Left ventricle myocardium superior (tissue), 1 donor: ENCODE data around the gene FUT7. TPM values are rescaled to one million over a fixed set of nuclear protein-coding genes. Genes with fewer than 3 reads are reported as not detected.

Source experiments
- total RNA-seq: library from RNA; stranded (reverse); fragmentation: NEBNext Ultra II Directional; extraction: Animal tissue kit (Norgen Biotek cat#: 25700); gene quantifications from one replicate; pipeline ENCODE4 v1.2.1, GENCODE V29; 2021
- donor health status: DM: no; HTN: yes; CAD: no; lungs with severe emphysema.

The FUT7 gene
- total RNA-seq, 1 donor from 2014 or later, result 0.17 TPM

Other genes starting within 250 kb of the FUT7 start
- gene TMEM141, start 240.7 kb downstream of the FUT7 start, total RNA-seq, result 74.2 TPM
- gene CCDC183, start 235.8 kb downstream of the FUT7 start, total RNA-seq, result 2.2 TPM
- 73.0 TPM for gene RABL6, start 224.1 kb downstream of the FUT7 start, total RNA-seq
- 9.1 TPM for gene AJM1, start 189.6 kb downstream of the FUT7 start, total RNA-seq
- gene PHPT1, start 182.7 kb downstream of the FUT7 start, total RNA-seq, result 357 TPM
- 12.9 TPM for gene MAMDC4, start 179.7 kb downstream of the FUT7 start, total RNA-seq
- 354 TPM for gene EDF1, start 165.8 kb downstream of the FUT7 start, total RNA-seq
- gene TRAF2, start 145.6 kb downstream of the FUT7 start, total RNA-seq, result 11.4 TPM
- 162 TPM for gene FBXW5, start 87.3 kb downstream of the FUT7 start, total RNA-seq
- gene C8G, start 86.8 kb downstream of the FUT7 start, total RNA-seq, result 2.2 TPM
- gene LCN12, start 79.8 kb downstream of the FUT7 start, total RNA-seq, result 3.6 TPM
- gene PTGDS, start 54.6 kb downstream of the FUT7 start, total RNA-seq, result 5,424 TPM
- 18.3 TPM for gene LCNL1, start 49.1 kb downstream of the FUT7 start, total RNA-seq
- 23.9 TPM for gene PAXX, start 39.7 kb downstream of the FUT7 start, total RNA-seq
- 1.7 TPM for gene CLIC3, start 35.5 kb downstream of the FUT7 start, total RNA-seq
- 33.8 TPM for gene ABCA2, start 3.9 kb downstream of the FUT7 start, total RNA-seq
- gene NPDC1, start 14.1 kb upstream of the FUT7 start, total RNA-seq, result 59.0 TPM
- 2.1 TPM for gene ENTPD2, start 22.0 kb upstream of the FUT7 start, total RNA-seq
- gene SAPCD2, start 38.5 kb upstream of the FUT7 start, total RNA-seq, result 0.12 TPM
- gene UAP1L1, start 45.4 kb upstream of the FUT7 start, total RNA-seq, result 12.6 TPM
- gene MAN1B1, start 54.9 kb upstream of the FUT7 start, total RNA-seq, result 21.4 TPM
- gene DPP7, start 82.6 kb upstream of the FUT7 start, total RNA-seq, result 155 TPM
- not detected for gene GRIN1, start 107.1 kb upstream of the FUT7 start, total RNA-seq
- gene LRRC26, start 138.0 kb upstream of the FUT7 start, total RNA-seq, result not detected
- gene TMEM210, start 140.0 kb upstream of the FUT7 start, total RNA-seq, result not detected
- gene ANAPC2, start 156.5 kb upstream of the FUT7 start, total RNA-seq, result 38.2 TPM
- 77.7 TPM for gene SSNA1, start 156.6 kb upstream of the FUT7 start, total RNA-seq
- 21.7 TPM for gene TPRN, start 168.7 kb upstream of the FUT7 start, total RNA-seq
- 43.3 TPM for gene TMEM203, start 173.6 kb upstream of the FUT7 start, total RNA-seq
- 5.7 TPM for gene NDOR1, start 173.6 kb upstream of the FUT7 start, total RNA-seq
- 29.7 TPM for gene RNF208, start 190.2 kb upstream of the FUT7 start, total RNA-seq
- not detected for gene CYSRT1, start 193.1 kb upstream of the FUT7 start, total RNA-seq
- gene RNF224, start 195.4 kb upstream of the FUT7 start, total RNA-seq, result not detected
- gene SLC34A3, start 198.8 kb upstream of the FUT7 start, total RNA-seq, result not detected
- 439 TPM for gene TUBB4B, start 209.2 kb upstream of the FUT7 start, total RNA-seq
- gene STPG3, start 219.2 kb upstream of the FUT7 start, total RNA-seq, result 0.69 TPM
- gene NELFB, start 223.2 kb upstream of the FUT7 start, total RNA-seq, result 43.6 TPM
- gene TOR4A, start 245.6 kb upstream of the FUT7 start, total RNA-seq, result 19.3 TPM